ENCODE results near the gene SCN4B. TPM values are rescaled to one million over a fixed set of nuclear protein-coding genes. Genes with fewer than 3 reads are reported as not detected.

The SCN4B gene
- total and polyA plus RNA-seq, 10 of the 15 experiments (the other 5 are each of a cell fraction or from before 2014, with no cell fraction given), result 0.01 to 0.49 (median 0.04) TPM; not detected in 5

- TF ChIP-seq, protein P1, sequence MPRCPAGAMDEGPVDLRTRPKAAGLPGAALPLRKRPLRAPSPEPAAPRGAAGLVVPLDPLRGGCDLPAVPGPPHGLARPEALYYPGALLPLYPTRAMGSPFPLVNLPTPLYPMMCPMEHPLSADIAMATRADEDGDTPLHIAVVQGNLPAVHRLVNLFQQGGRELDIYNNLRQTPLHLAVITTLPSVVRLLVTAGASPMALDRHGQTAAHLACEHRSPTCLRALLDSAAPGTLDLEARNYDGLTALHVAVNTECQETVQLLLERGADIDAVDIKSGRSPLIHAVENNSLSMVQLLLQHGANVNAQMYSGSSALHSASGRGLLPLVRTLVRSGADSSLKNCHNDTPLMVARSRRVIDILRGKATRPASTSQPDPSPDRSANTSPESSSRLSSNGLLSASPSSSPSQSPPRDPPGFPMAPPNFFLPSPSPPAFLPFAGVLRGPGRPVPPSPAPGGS (IDR thresholded peaks at IDR 0.05; ENCODE audit: borderline replicate concordance, insufficient read depth, low read depth, low read length, poor library complexity, severe bottlenecking), result no peak
- TF ChIP-seq CHD1 (IDR thresholded peaks at IDR 0.05; ENCODE audit: low read depth, low read length), result no peak
- no peak for TF ChIP-seq BCL11A (IDR thresholded peaks at IDR 0.05; ENCODE audit: low read depth, low read length)
- TF ChIP-seq WRNIP1 (IDR thresholded peaks at IDR 0.05; ENCODE audit: borderline replicate concordance, low read depth, low read length), result no peak
- TF ChIP-seq HDGF (IDR thresholded peaks at IDR 0.05), result no peak
- TF ChIP-seq SMC3 (IDR thresholded peaks at IDR 0.05; ENCODE audit: borderline replicate concordance, low read length), result no peak
- TF ChIP-seq, protein P2, sequence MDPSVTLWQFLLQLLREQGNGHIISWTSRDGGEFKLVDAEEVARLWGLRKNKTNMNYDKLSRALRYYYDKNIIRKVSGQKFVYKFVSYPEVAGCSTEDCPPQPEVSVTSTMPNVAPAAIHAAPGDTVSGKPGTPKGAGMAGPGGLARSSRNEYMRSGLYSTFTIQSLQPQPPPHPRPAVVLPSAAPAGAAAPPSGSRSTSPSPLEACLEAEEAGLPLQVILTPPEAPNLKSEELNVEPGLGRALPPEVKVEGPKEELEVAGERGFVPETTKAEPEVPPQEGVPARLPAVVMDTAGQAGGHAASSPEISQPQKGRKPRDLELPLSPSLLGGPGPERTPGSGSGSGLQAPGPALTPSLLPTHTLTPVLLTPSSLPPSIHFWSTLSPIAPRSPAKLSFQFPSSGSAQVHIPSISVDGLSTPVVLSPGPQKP (IDR thresholded peaks at IDR 0.05; ENCODE audit: low read depth, low read length), result no peak
- TF ChIP-seq CHD4 (IDR thresholded peaks at IDR 0.05), result no peak
- TF ChIP-seq ZSCAN29 (IDR thresholded peaks at IDR 0.05), result no peak
- no peak for TF ChIP-seq MEF2B (IDR thresholded peaks at IDR 0.05; ENCODE audit: partially characterized antibody, poor library complexity, severe bottlenecking)
- TF ChIP-seq PAX8 (IDR thresholded peaks at IDR 0.05), result no peak
- TF ChIP-seq PRDM15 (CRISPR knock-in tag; IDR thresholded peaks at IDR 0.05), result no peak
- no peak for TF ChIP-seq CBX3 (IDR thresholded peaks at IDR 0.05; ENCODE audit: borderline replicate concordance, low read depth)
- no peak for TF ChIP-seq YBX1 (IDR thresholded peaks at IDR 0.05)
These were observed 24.1 kb upstream of the SCN4B start (continued) for GRCh38 chr11:118176778-118177134.

Data from GM12878 (cell line).